HG03565 (cell line): Measurements from ENCODE around the gene AJUBA.
"Not testable (repeated sequence)": the region's sequence is repeated elsewhere in the genome, so short reads cannot be mapped to it uniquely, and the experiment has no call there.

Experiments used
- ATAC-seq: cut with Tn5 transposase; IDR thresholded peaks from one replicate; pipeline ENCODE4 v1.9.1; 2021; ENCODE audit warnings: mild to moderate bottlenecking, moderate library complexity; ENCODE audit not compliant: unreplicated experiment

Gene AJUBA

DNA sequence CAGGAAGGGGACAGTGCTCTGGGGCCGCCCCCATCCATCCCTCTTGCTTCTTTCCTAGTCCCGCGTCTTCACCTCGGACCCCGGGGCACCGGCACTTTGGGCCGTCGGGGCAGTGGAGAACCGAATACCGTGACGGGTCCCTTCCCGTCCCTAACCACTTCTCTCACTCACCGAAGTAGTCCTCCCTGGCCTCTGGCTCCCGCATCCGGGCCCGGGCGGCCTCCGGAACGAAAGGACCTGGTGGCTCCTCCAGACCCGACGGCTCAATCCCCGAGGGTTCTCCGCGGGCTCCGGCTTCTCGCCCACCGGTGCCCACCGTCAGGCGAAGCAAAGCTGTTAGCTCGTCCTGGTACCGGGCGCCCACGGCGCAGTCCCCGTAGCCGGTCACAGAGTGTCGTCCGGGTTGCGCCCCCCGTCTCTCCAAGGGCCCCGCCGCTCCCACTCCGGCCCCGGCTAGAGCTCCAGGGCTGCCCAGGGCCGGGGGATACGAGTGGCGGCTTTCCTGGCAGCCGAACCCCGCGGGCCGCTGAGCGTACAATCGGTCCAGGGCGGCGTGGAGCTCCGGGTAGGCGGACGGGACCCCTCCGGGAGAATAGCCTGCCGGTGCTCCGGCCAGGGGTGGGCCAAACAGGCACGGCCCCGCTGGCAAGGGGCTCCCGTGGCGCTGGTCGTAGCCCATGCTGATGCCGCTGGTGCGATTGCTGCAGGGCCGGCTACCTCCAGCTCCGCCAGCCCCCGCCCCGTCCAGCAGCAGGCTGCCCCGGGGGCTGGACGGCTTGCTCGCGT is 1.1 kb downstream of the AJUBA start:
- ATAC-seq: no peak

DNA sequence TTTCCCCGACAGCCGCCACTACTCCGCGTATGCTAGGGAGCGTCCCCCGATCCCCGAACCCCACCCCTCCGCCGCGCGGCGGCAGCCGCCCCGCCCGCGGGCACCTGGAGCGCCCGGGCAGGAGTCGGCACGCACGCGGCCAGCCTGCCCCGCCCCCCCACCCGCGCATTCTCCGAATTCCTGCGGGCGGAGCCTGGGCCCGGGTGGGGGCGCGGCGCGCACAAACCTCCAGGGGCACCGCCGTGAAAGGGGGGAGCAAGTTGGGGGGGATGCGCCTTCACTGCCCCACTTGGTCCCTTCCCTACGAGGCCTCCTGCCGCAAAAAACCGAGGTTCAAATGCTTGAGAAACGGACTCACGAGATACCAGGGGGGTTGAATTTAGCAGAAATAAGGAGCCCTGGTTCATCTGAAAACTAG is 1.7 kb downstream of the AJUBA start:
- no peak for ATAC-seq

DNA sequence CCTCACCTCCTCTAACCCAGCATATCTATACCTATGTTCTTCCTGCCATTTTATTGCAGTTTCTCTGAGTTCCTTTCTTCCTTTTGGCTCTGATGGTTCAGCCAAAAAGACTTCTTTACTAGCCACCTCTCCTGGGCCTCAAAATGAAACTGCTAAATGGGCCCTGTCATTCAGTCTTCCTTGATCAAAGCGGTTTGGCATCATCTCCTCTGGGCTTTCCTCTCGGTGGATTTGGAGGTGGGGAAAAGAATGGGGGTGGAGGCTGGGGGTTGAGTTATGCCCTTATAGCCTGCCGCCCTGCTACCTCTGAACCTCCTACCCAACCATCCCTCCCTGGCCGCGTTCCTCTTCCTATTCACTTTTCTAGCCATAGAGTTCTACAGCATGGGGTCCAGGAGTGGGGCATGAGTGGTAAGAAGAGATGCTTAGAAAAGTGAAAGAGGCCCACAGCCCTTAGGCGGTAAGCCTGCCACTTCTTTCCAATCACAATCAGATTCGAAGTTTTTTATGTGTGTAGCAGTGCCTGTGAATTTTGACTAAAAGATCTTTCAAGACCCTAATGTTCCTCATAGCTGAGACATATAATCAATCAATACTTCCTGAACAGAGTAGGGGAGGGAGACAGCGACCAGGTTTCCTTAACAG is 2.5 kb downstream of the AJUBA start:
- ATAC-seq: no peak

DNA sequence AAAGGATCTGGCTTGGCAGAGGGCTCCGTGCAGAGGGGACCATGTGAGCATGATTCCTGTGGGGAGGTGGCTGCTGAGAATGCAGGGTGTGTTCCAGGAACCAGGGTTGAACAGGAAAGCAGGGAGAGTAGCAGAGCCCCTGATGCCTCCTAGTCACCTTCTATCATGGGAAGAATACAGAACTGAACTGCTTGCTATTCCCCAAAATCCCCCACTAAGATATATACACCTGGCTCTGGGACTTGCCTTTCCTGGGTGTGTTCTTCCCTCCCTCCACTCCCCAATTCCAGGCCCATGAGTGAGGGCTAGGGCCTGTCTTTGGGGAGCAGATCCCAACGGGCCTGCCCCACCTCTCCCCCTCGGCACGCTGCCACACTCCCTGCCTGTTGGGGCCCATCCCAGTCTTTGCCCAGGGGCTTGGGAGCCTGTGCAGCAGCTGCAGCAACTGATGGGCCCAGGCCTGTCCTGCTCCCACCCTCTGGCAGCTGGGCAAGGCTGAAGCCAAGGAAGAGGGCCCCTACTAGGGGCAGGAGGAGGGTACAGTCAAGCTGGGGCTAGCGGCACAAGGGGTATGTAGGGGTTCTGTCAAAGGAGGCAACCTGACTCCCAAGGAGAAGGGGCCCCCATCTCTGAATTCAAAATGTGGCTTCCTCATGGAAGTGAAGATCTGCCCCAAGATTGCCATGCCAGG is 3.2 kb downstream of the AJUBA start:
- ATAC-seq: no peak

DNA sequence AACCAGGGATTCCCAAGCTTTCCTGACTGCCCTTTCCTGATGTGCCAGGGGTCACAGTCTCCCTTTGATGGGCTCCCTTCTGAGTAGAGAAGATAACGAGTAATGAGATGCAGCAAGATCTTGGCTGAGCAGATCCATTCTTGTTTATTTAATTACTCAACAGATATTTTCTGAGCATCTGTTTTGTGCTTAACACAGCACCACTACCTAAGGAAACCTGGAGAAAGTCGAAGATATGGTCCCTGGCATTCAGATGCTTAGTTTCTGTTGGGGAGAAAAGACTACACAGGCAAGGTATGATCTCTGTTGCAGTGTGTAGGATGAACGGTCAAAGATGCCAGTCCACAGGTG is 3.9 kb downstream of the AJUBA start:
- ATAC-seq: no peak

DNA sequence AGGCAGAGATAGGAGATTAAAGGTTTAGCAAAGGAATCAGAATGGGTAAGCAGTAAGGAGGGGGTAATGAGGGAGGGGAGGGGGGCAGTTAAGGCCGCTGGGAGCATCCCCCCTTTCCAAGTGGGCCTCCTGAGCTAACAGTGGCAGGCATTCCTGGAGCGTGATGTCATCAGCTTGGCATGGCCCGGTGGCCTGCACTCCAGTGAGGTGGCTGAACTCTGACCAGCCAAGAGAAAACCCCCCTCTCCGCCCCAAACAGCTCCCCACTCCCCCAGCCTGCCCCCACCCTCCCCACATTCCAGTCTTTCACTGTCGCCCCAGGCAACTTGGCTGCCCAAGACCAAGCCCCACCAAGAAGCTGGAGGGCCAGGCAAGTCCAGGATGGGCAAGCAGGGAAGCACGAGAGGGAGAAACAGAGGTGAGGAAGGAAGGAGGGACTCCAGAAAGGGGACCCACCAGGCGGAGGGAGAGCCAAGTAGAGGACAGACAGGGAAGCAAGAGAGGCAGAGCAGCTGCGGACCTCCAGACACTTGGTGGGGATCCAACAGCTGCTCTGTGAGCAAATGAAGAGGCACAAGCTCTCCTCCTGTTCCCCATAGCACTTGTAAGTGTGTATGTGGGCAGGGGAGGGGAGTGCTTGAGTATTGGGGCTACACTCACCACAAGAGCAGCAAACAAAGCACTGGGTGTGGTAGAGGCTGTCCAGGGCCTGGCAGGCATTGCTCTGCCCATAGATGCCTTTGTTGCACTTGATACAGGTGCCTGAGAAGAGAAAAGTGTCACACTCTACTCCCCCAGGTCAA is 4.5 kb downstream of the AJUBA start:
- no peak for ATAC-seq

DNA sequence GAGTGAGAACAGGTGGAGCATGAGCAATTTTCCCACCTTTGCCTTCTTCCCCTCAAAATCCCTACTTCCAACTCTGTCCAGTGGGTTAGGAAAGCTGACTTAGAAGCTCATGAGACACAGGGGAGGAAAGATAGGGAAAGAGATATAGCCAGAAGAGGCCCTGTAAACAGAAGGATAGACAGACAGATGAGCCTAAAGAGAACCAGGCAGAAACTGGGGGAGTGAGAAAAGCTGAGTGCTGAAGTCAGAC is 5.0 kb downstream of the AJUBA start:
- no peak for ATAC-seq

DNA sequence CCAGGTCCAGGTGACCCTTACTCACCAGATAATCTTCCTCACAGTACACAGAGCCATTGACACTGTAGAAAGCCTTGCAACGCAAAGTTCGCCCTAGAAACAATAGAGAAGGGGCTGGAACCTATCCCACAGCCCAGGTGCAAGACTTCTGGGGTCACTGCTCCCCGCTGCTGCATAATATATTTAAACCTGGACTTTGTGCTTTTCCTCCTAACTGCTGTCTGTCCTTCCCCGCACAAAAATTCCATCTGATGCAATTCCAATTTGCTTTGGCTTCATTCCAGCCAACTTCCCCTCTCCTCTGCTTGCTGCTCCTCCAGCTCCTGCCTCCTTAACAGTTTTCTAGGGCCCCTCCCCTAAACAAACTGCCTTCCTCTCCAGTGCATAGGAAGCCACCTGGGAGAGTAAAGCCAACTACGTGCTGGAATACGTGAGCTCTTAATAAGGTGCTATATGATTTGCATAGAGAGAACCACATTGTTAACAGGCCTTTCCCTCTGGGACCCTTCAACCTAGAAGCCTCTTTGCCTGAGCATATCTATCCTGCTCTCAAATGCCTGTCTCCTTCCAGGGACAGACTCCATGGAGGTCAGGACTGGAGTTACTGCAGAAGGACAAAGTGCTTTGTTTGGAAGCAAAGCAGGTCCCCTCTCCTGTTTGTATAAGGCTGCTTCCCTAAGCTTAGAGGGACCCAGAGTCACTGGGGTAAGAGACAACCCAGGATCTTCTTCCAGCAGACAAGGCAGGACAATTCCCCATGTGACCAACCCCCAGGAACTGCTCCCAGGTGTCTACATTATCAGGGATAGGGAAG is 5.5 kb downstream of the AJUBA start:
- no peak for ATAC-seq

DNA sequence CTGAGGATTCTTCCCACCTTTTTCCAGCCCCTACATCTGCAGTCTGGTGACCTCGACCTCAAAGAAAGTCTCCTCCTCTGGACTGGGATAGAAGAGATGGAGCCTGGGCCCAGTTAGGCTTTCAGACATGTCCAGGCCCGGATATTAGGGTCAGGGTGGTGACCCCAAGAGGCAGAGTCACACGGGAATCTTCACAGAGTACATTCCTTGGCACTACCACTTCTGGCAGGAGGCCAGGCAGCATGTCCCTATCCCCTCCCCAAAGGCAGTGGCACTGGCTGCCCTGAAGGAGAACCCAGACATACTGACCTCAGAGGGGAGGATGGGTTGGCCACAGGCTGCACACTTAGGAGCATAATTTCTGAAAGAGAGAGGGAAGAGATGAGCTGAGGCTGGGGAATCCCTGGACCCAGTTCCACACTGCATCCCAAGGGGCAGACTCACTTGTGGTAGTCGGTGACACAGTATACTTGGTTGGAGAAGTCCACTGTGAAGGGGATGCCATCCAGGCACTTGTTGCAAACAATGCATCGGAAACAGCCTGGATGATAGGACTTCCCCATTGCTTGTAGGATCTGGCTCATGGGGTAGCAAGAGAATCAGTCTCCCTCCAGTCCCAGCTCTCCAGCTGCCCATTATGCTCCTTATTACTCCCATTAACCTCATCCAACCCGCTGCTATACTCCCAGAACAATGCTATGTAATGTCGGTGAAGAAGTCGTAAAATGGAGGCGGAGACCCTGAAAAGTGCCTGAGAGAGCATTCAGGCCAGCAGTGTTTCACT is 7.6 kb downstream of the AJUBA start:
- no peak for ATAC-seq

DNA sequence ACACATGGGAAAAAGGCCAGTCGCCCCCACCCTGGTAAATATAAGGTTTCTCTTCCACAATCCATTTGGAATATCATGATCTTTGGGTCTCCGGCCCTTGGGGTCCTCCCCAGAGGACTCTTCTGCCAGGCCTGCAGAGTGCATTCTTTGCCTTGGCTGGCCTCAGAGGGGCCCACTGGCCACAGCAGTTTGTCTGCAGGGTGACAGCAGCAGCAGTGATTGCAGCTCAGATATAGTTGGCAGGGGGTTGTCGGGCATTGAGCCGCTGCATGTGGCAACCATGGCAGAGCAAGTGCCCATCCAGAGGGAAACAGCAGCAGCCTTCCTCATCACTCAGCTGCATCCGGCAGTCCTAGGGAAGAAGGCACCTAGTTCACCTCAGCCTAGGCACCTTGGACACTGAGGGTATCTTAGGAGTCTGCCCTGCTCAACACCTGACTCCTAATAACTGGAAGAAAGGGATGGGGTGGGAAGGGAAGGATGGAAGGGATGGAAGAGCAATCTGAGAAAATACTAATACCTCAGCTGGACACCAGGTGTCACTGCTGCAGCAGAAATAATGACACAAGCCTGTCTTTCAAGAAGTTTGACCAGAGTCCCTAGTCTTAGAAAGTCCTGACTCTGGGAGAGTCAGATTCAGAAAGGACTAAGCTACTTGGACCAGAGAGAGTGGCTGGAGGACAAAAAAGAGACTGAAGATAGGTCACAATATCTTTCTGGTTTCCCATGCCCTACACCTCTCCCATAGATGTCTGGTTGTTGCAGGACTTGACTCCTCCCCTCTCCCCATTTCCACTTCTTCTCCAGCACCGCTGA is 8.9 kb downstream of the AJUBA start:
- ATAC-seq: no peak

DNA sequence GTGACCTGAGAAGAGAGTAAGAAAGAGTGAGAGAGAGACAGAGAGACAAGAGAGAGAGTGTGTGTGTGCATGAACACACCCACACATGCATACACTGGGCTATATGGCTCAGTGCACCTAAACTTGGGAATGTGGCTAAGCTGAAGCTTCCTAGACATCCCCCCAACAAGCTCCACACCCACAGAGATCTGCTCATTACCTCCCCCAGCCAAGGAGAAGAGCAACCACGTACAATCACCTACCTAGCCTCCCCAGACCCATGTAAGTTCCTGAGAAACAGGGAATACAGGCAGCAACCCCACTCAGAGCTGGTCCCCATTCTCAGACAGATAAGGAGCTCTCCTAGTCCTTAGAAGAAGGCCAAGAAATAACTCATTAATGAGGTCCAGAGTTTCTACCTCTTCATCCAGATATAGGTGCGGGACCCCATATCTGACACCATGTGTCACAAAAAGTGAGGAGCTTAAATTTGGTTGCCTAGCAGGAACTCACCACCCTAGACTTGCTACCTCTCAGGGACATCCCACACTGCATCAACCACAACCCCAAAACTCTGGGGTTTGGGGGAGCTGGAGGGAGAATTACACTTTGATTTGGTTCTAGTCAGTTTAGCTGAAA is 9.9 kb downstream of the AJUBA start:
- ATAC-seq: no peak

DNA sequence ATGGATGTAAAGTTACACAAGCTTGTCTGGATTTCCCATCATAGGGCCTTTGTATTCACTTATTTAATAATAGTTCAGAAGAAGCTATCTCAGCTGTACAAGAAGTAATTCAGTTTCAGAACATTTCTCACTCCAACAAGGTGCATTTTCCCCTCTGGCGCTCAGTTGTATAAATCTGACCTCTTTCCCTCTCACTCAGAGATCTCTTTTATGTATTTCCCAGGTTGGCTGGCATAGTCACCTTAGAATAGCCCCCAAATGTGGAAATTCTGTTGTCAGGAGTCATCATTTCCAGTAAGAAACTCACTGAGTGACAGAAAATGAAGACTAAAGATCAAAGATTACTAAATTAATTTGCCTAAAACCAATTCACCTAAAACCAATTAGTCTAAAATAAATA is 11.2 kb downstream of the AJUBA start:
- ATAC-seq: no peak

DNA sequence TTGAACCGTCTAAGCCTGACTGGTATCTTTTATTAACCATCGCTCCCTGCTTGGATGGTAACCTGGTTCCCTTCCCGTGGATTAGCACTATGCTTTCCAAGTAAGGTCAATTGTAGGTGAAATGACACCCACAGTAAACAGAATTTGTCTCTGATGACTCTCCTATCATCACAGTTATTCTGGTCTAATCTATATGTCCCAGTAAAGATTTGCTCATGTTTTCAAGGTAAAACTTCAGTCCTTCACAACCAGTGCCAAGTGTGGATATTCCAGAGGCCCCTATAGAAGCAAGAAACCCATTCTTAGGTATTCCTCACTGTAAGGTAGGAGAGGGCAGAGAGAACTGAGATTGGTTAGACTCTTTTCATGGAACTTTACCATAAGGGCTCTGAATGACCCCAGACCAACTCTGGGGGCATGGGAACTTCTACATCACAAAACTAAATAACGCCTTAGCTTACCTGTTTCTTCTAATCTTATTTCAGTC is 15.5 kb downstream of the AJUBA start:
- ATAC-seq: no peak

DNA sequence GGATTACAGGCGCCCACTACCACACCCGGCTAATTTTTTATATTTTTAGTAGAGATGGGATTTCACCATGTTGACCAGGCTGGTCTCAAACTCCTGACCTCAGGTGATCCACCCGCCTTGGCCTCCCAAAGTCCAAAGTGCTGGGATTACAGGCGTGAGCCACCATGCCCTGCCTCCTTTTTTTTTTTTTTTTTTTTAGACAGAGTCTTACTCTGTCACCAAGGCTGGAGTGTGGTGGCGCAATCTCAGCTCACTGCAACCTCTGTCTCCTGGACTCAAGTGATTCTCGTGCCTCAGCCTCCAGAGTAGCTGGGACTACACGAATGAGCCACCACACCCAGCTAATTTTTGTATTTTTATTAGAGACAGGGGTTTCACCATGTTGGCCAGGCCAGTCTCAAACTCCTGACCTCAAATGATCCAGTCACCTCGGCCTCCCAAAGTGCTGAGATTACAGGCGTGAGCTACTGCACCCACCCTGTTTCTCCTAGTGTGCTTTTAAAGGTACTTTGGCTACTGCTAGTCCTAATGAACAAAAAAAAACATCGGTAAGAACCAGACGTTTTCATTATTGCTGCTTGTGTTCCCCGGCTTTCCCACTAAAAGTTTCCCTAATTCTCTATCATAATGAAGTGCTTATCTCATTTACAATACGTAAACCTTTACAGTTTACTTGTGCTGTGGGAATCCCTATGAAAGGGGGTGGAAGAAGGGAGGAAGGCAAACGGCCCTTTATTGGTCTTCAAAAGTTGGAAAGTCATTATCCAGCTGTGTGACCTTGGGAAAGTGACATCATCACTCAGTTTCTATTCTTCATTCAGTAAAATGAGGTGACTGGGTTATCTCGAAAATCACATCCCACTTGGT is 16.2 kb downstream of the AJUBA start:
- ATAC-seq: not testable (repeated sequence)

DNA sequence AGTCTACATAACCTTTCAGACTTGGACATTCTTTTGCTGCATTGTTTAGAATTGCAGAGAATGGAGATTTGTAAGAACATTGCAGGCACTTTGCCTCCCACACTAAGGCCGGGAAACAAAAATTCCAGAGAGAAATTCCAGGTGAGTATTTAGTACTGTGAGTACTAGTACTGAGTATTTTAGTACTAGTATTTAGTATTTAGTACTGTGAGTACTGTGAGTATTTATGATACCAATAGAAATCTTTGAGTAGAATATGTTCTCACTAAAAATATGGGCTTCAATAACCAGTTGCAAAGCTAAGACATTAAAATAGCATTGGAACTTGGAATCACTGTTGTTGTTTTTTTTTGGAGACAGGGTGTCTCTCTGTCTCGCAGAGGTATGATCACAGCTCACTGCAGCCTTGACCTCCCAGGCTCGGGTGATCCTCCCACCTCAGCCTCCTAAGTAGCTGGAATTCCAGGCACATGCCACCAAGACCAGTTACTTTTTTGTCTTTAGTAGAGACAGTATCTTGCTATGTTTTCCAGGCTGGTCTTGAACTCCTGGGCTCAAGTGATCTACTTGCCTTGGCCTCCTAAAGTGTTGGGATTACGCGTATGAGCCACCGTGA is 20.2 kb downstream of the AJUBA start:
- no peak for ATAC-seq

DNA sequence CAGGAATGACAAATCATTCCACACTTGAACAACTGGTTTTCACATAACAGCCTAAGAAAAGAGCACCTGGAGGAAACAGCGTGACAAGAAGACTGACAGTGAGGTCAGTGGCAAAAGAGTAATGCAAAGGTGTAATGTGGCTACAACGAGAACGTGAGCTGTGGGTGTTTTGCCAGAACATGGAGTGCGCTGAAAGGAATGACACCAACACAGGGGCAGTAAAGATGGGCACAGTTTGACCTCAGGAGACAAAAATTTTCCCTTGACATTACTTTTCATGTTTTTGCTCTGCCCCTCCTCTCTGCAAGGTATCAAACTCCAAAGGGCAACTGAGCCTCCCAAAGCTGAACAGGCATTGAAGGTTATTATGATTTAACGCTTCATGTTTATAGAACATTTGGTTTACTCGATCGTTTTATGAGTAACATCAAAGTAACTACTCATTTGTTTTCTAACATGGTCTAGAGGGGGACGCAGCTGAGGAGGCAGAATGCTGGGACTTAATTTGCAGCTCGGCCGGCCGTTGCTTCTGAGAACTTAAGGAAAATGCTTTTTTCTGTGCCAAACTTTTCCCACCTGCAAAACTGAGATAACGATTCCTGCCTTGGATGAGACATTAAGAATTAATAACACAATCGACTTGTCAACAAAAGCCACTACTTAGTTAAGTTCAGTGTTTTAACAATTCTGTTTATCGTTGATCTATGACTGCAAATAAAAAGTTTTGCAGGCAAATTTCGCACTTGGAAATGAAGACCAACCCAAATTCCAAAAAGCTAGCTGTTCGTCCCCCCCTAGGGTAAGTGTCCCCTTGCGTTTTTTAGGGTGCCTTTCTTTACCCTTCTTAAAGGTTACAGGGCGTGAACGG is 26.4 kb downstream of the AJUBA start:
- ATAC-seq: no peak
